ENCODE measurements around the gene FANCD2OS. TPM values are rescaled to one million over a fixed set of nuclear protein-coding genes. Genes with fewer than 3 reads are reported as not detected.

FANCD2OS gene
- total RNA-seq, 1 donor from 2014 or later, result not detected

GRCh38 chr3:10150987-10151386 is 42.9 kb upstream of the FANCD2OS start:
- H3K4me1 Mint-ChIP-seq (ENCODE audit: unreplicated experiment), result peaks cover 6% of the 10 kb centered on the region
- H3K27ac Mint-ChIP-seq (ENCODE audit: unreplicated experiment), result no peak overlapping the region
- no peaks in the 10 kb centered on the region for H3K27me3 Mint-ChIP-seq (ENCODE audit: unreplicated experiment)
- no peak for DNase-seq (ENCODE audit: extremely low spot score, unreplicated experiment)
- peaks cover 34% of the 10 kb centered on the region for H3K36me3 Mint-ChIP-seq (ENCODE audit: unreplicated experiment)
- no peak for TF ChIP-seq CTCF (IDR thresholded peaks at IDR 0.05)
- no peak overlapping the region for H3K4me3 Mint-ChIP-seq (ENCODE audit: unreplicated experiment)
- H3K9me3 Mint-ChIP-seq (ENCODE audit: unreplicated experiment), result no peaks in the 10 kb centered on the region

- no peak for TF ChIP-seq CTCF (IDR thresholded peaks at IDR 0.05)
These were observed 41.2 kb upstream of the FANCD2OS start for GRCh38 chr3:10149226-10149625.

GRCh38 chr3:10145685-10146084 is 37.6 kb upstream of the FANCD2OS start:
- H3K4me1 Mint-ChIP-seq (ENCODE audit: unreplicated experiment), result peaks cover 33% of the 10 kb centered on the region
- no peak for TF ChIP-seq CTCF (IDR thresholded peaks at IDR 0.05)
- H3K36me3 Mint-ChIP-seq (ENCODE audit: unreplicated experiment), result peaks cover 20% of the 10 kb centered on the region
- H3K9me3 Mint-ChIP-seq (ENCODE audit: unreplicated experiment), result no peaks in the 10 kb centered on the region
- H3K27ac Mint-ChIP-seq (ENCODE audit: unreplicated experiment), result no peak overlapping the region
- no peak for DNase-seq (ENCODE audit: extremely low spot score, unreplicated experiment)
- no peaks in the 10 kb centered on the region for H3K27me3 Mint-ChIP-seq (ENCODE audit: unreplicated experiment)
- H3K4me3 Mint-ChIP-seq (ENCODE audit: unreplicated experiment), result peak overlapping the region; percentile 35

More at GRCh38 chr3:10149226-10149625, 41.2 kb upstream of the FANCD2OS start:
- DNase-seq (ENCODE audit: extremely low spot score, unreplicated experiment), result no peak
- Mint-ChIP-seq H3K4me3 (ENCODE audit: unreplicated experiment) (no peak overlapping the region), H3K27me3 (ENCODE audit: unreplicated experiment) (no peaks in the 10 kb centered on the region), H3K27ac (ENCODE audit: unreplicated experiment) (no peak overlapping the region), H3K36me3 (ENCODE audit: unreplicated experiment) (peaks cover 32% of the 10 kb centered on the region), H3K9me3 (ENCODE audit: unreplicated experiment) (no peaks in the 10 kb centered on the region), H3K4me1 (ENCODE audit: unreplicated experiment) (peaks cover 14% of the 10 kb centered on the region)

- Mint-ChIP-seq H3K4me3 (ENCODE audit: unreplicated experiment) (peak overlapping the region; percentile 91), H3K27me3 (ENCODE audit: unreplicated experiment) (no peaks in the 10 kb centered on the region), H3K36me3 (ENCODE audit: unreplicated experiment) (peaks cover 7% of the 10 kb centered on the region), H3K4me1 (ENCODE audit: unreplicated experiment) (peaks cover 33% of the 10 kb centered on the region), H3K9me3 (ENCODE audit: unreplicated experiment) (no peaks in the 10 kb centered on the region), H3K27ac (ENCODE audit: unreplicated experiment) (peak overlapping the region; percentile 93)
- TF ChIP-seq CTCF (IDR thresholded peaks at IDR 0.05), result no peak
- no peak for DNase-seq (ENCODE audit: extremely low spot score, unreplicated experiment)
These were observed 34.9 kb upstream of the FANCD2OS start for GRCh38 chr3:10142707-10143560.

GRCh38 chr3:10140996-10141546 is 33.0 kb upstream of the FANCD2OS start:
- no peaks in the 10 kb centered on the region for H3K9me3 Mint-ChIP-seq (ENCODE audit: unreplicated experiment)
- peak overlapping the region; percentile 91 for H3K4me3 Mint-ChIP-seq (ENCODE audit: unreplicated experiment)
- peaks cover 27% of the 10 kb centered on the region for H3K4me1 Mint-ChIP-seq (ENCODE audit: unreplicated experiment)
- peak overlapping the region; percentile 93 for H3K27ac Mint-ChIP-seq (ENCODE audit: unreplicated experiment)
- DNase-seq (ENCODE audit: extremely low spot score, unreplicated experiment), result no peak
- H3K27me3 Mint-ChIP-seq (ENCODE audit: unreplicated experiment), result no peaks in the 10 kb centered on the region
- no peak for TF ChIP-seq CTCF (IDR thresholded peaks at IDR 0.05)
- H3K36me3 Mint-ChIP-seq (ENCODE audit: unreplicated experiment), result peaks cover 2% of the 10 kb centered on the region

All from osteocyte (in vitro differentiated cells).